Loucy (cell line): ENCODE results near the gene CTNNBL1.

Experiments
- H2AFZ ChIP-seq: fragments of 200-600 bp; sonication (generic); 2 replicates; pipeline ENCODE4 v1.6.0; 2016; ENCODE audit warnings: antibody characterized with exemption, mild to moderate bottlenecking, low read length, moderate library complexity
- H3F3A ChIP-seq: fragments of 200-600 bp; 2 replicates; pipeline ENCODE4 v1.6.0; 2016; ENCODE audit warnings: antibody characterized with exemption, low read depth, mild to moderate bottlenecking
- H3K27me3 ChIP-seq: fragments of 200-600 bp; sonication (generic); 2 replicates; pipeline ENCODE4 v1.6.1; 2014; ENCODE audit warnings: low read length, mild to moderate bottlenecking; ENCODE audit not compliant: insufficient read depth, poor library complexity, severe bottlenecking
- H3K36me3 ChIP-seq: fragments of 200-600 bp; sonication (generic); 2 replicates; pipeline ENCODE4 v1.6.1; 2016; ENCODE audit warnings: low read length; ENCODE audit not compliant: insufficient read depth
- H3K4me1 ChIP-seq: fragments of 200-600 bp; sonication (generic); 2 replicates; pipeline ENCODE4 v1.5.1; 2014; ENCODE audit warnings: low read length, mild to moderate bottlenecking; ENCODE audit not compliant: insufficient read depth, poor library complexity, severe bottlenecking
- H3K4me2 ChIP-seq: fragments of 200-600 bp; sonication (generic); 2 replicates; pipeline ENCODE4 v1.6.0; 2014; ENCODE audit warnings: antibody characterized with exemption, low read length, low read depth, mild to moderate bottlenecking; ENCODE audit not compliant: poor library complexity, severe bottlenecking
- H3K4me3 ChIP-seq: fragments of 200-600 bp; sonication (generic); 2 replicates; pipeline ENCODE4 v1.5.1; 2014; ENCODE audit warnings: low read length, mild to moderate bottlenecking, mixed read lengths; ENCODE audit not compliant: poor library complexity, severe bottlenecking
- H3K79me2 ChIP-seq: fragments of 200-600 bp; sonication (generic); 2 replicates; pipeline ENCODE4 v1.6.1; 2014; ENCODE audit warnings: low read length; ENCODE audit not compliant: insufficient read depth
- H3K9ac ChIP-seq: fragments of 200-600 bp; sonication (generic); 2 replicates; pipeline ENCODE4 v1.6.0; 2014; ENCODE audit warnings: mild to moderate bottlenecking, low read depth, low read length, moderate library complexity; ENCODE audit not compliant: poor library complexity, severe bottlenecking
- H3K9me2 ChIP-seq: fragments of 200-600 bp; sonication (generic); replicated peaks from 2 replicates; pipeline ENCODE4 v1.6.1; 2016; ENCODE audit warnings: low read depth, low read length, mixed read lengths
- H3K9me3 ChIP-seq: fragments of 200-600 bp; sonication (generic); 2 replicates; pipeline ENCODE4 v1.6.1; 2014; ENCODE audit warnings: mild to moderate bottlenecking, antibody characterized with exemption, low read length, low read depth; ENCODE audit not compliant: insufficient read depth
- H4K20me1 ChIP-seq: fragments of 200-600 bp; sonication (generic); 2 replicates; pipeline ENCODE4 v1.6.0; 2014; ENCODE audit warnings: antibody characterized with exemption, low read length, mild to moderate bottlenecking; ENCODE audit not compliant: insufficient read depth, poor library complexity, severe bottlenecking
- CTCF ChIP-seq: fragments of 200-600 bp; sonication (generic); conservative IDR thresholded peaks from 2 replicates; pipeline ENCODE4 v1.5.1; 2014; ENCODE audit warnings: mild to moderate bottlenecking, antibody characterized with exemption, low read length
- EZH2phosphoT487 ChIP-seq: fragments of 200-600 bp; IDR thresholded peaks from 2 replicates; pipeline ENCODE4 v1.6.1; 2018; ENCODE audit warnings: antibody characterized with exemption, mild to moderate bottlenecking, moderate library complexity, borderline replicate concordance

CTNNBL1 gene

GRCh38 chr20:37804584-37805566, 111.0 kb downstream of the CTNNBL1 start:
- Histone ChIP-seq H3K4me1 (no peaks in the 10 kb centered on the region), H3K4me2 (no peak overlapping the region)

GRCh38 chr20:37807471-37808232, 113.8 kb downstream of the CTNNBL1 start:
- Histone ChIP-seq H3K79me2 (no peaks in the 10 kb centered on the region), H3K9me2 (no peaks in the 10 kb centered on the region), H4K20me1 (no peaks in the 10 kb centered on the region), H3F3A (no peaks in the 10 kb centered on the region), H3K27me3 (no peaks in the 10 kb centered on the region), H3K4me3 (no peak overlapping the region), H3K9me3 (no peaks in the 10 kb centered on the region), H3K4me1 (no peaks in the 10 kb centered on the region), H3K4me2 (no peak overlapping the region), H3K36me3 (peaks cover 75% of the 10 kb centered on the region; the same call in 1 of the 2 replicates), H3K9ac (no peak overlapping the region), H2AFZ (no peak overlapping the region)
- no peak for TF ChIP-seq CTCF
- TF ChIP-seq EZH2phosphoT487 = no peak

More at GRCh38 chr20:37804584-37805566, 111.0 kb downstream of the CTNNBL1 start:
- TF ChIP-seq CTCF (no peak), EZH2phosphoT487 (no peak)
- Histone ChIP-seq H3K9me2 (no peaks in the 10 kb centered on the region), H3F3A (no peaks in the 10 kb centered on the region), H4K20me1 (no peaks in the 10 kb centered on the region), H3K79me2 (no peaks in the 10 kb centered on the region), H3K9ac (no peak overlapping the region), H3K36me3 (peaks cover 68% of the 10 kb centered on the region; the same call in 1 of the 2 replicates), H3K27me3 (no peaks in the 10 kb centered on the region), H3K9me3 (no peaks in the 10 kb centered on the region), H3K4me3 (no peak overlapping the region), H2AFZ (no peak overlapping the region)

- no peak overlapping the region for H3K4me2 ChIP-seq
- no peaks in the 10 kb centered on the region for H3K9me3 ChIP-seq
- H3K4me1 ChIP-seq = no peaks in the 10 kb centered on the region
- H3K79me2 ChIP-seq = no peaks in the 10 kb centered on the region
- no peak overlapping the region for H3K4me3 ChIP-seq
- H3K36me3 ChIP-seq = peaks cover 67% of the 10 kb centered on the region; the same call in 1 of the 2 replicates
- TF ChIP-seq CTCF (no peak), EZH2phosphoT487 (no peak)
- no peaks in the 10 kb centered on the region for H3K27me3 ChIP-seq
- H3K9ac ChIP-seq = no peak overlapping the region
- no peaks in the 10 kb centered on the region for H4K20me1 ChIP-seq
- H3F3A ChIP-seq = no peaks in the 10 kb centered on the region
- H2AFZ ChIP-seq = no peak overlapping the region
- no peaks in the 10 kb centered on the region for H3K9me2 ChIP-seq
Measured at GRCh38 chr20:37808233-37809070, 114.6 kb downstream of the CTNNBL1 start.
